Measurements from ENCODE around the gene TP63.

TP63 gene

GRCh38 chr3:189632242-189632641 lies 1.1 kb downstream of the TP63 start:
- TF ChIP-seq BACH2 (CRISPR knock-in tag; IDR thresholded peaks at IDR 0.05; ENCODE audit: borderline replicate concordance), result no peak
- no peak for TF ChIP-seq ZFP3 (CRISPR knock-in tag; IDR thresholded peaks at IDR 0.05)
- no peak for TF ChIP-seq ISL1 (CRISPR knock-in tag; IDR thresholded peaks at IDR 0.05)
- TF ChIP-seq CSRNP3 (CRISPR knock-in tag; IDR thresholded peaks at IDR 0.05), result no peak
- no peak for TF ChIP-seq ARNTL (CRISPR knock-in tag; IDR thresholded peaks at IDR 0.05; ENCODE audit: borderline replicate concordance, low read depth)
- no peak for TF ChIP-seq CREB5 (CRISPR knock-in tag; IDR thresholded peaks at IDR 0.05; ENCODE audit: low read depth)
- TF ChIP-seq PATZ1 (CRISPR knock-in tag; IDR thresholded peaks at IDR 0.05; ENCODE audit: borderline replicate concordance), result no peak
- TF ChIP-seq ESRRG (CRISPR knock-in tag; IDR thresholded peaks at IDR 0.05), result no peak
- no peak for TF ChIP-seq PPARA (CRISPR knock-in tag; IDR thresholded peaks at IDR 0.05; ENCODE audit: borderline replicate concordance)
- no peak for TF ChIP-seq ZNF8 (CRISPR knock-in tag; IDR thresholded peaks at IDR 0.05)
- no peak for TF ChIP-seq ZNF565 (CRISPR knock-in tag; conservative IDR thresholded peaks at IDR 0.05; ENCODE audit: low read depth)
- no peak for TF ChIP-seq ZFP30 (CRISPR knock-in tag; IDR thresholded peaks at IDR 0.05)
- TF ChIP-seq ZC3H10 (CRISPR knock-in tag; IDR thresholded peaks at IDR 0.05), result no peak
- no peak for TF ChIP-seq SNAI2 (CRISPR knock-in tag; IDR thresholded peaks at IDR 0.05)
- no peak for TF ChIP-seq RARB (CRISPR knock-in tag; IDR thresholded peaks at IDR 0.05)
- no peak for ATAC-seq

- TF ChIP-seq ISL1 (CRISPR knock-in tag; IDR thresholded peaks at IDR 0.05) (no peak), ZNF70 (CRISPR knock-in tag; IDR thresholded peaks at IDR 0.05) (no peak), RARB (CRISPR knock-in tag; IDR thresholded peaks at IDR 0.05) (no peak), TOX (CRISPR knock-in tag; IDR thresholded peaks at IDR 0.05; ENCODE audit: borderline replicate concordance) (no peak), POU6F1 (CRISPR knock-in tag; IDR thresholded peaks at IDR 0.05; ENCODE audit: borderline replicate concordance, low read depth) (no peak), CSRNP3 (CRISPR knock-in tag; IDR thresholded peaks at IDR 0.05) (no peak), ZFP3 (CRISPR knock-in tag; IDR thresholded peaks at IDR 0.05) (no peak), PPARA (CRISPR knock-in tag; IDR thresholded peaks at IDR 0.05; ENCODE audit: borderline replicate concordance) (no peak), TSHZ2 (CRISPR knock-in tag; IDR thresholded peaks at IDR 0.05) (no peak), ZNF565 (CRISPR knock-in tag; conservative IDR thresholded peaks at IDR 0.05; ENCODE audit: low read depth) (no peak)
- no peak for ATAC-seq
Observed at GRCh38 chr3:189635339-189635738, 4.2 kb downstream of the TP63 start.

- no peak for ATAC-seq
- TF ChIP-seq BACH2 (CRISPR knock-in tag; IDR thresholded peaks at IDR 0.05; ENCODE audit: borderline replicate concordance) (no peak), ZFP30 (CRISPR knock-in tag; IDR thresholded peaks at IDR 0.05) (no peak), CREB5 (CRISPR knock-in tag; IDR thresholded peaks at IDR 0.05; ENCODE audit: low read depth) (no peak), ZNF565 (CRISPR knock-in tag; conservative IDR thresholded peaks at IDR 0.05; ENCODE audit: low read depth) (no peak), PATZ1 (CRISPR knock-in tag; IDR thresholded peaks at IDR 0.05; ENCODE audit: borderline replicate concordance) (no peak), ISL1 (CRISPR knock-in tag; IDR thresholded peaks at IDR 0.05) (no peak), TCF4 (CRISPR knock-in tag; IDR thresholded peaks at IDR 0.05; ENCODE audit: borderline replicate concordance) (no peak)
Observed at GRCh38 chr3:189636048-189636447, 4.9 kb downstream of the TP63 start.

Measured in SK-N-SH treated with all-trans-retinoic acid at 6 μM for 48 hours (cell line).